ENCODE results near the gene LAPTM4A. TPM values are rescaled to one million over a fixed set of nuclear protein-coding genes. Genes with fewer than 3 reads are reported as not detected.

The LAPTM4A gene
- polyA plus RNA-seq, 2 of the 4 experiments (the other 2 are of a cell fraction): 275 to 509 TPM

- no peak overlapping the region for H3K4me2 ChIP-seq
- FAIRE-seq: no peak
- CTCF ChIA-PET: interaction anchor here (1.2 to 1.9 kb wide), 3 partner anchors 15 to 76 kb away, joined by 3 to 5 read pairs (median 4); partner anchors contain the start of gene LAPTM4A
- peaks cover 28% of the 10 kb centered on the region for H3K9me3 ChIP-seq
- 86% methylated on average over 2 of the region's 2 CpGs for WGBS (ENCODE audit: missing lambda C conversion rate)
- no peaks in the 10 kb centered on the region for H3K4me1 ChIP-seq
- no peak overlapping the region for H3K27ac ChIP-seq
- no peak for DNase-seq (ENCODE audit: low read depth in 1 of 2, low spot score in 1 of 2)
- POLR2A ChIA-PET: no interaction called here
- TF ChIP-seq BCL3 (IDR thresholded peaks at IDR 0.05): no peak
- TF ChIP-seq FOSL2 (IDR thresholded peaks at IDR 0.05): no peak
- no peak for TF ChIP-seq FOSL2 (CRISPR knock-in tag; IDR thresholded peaks at IDR 0.05)
- TF ChIP-seq HMGXB4 (CRISPR knock-in tag; IDR thresholded peaks at IDR 0.05; ENCODE audit: borderline replicate concordance): no peak
- no peak for TF ChIP-seq HOXA7 (CRISPR knock-in tag; IDR thresholded peaks at IDR 0.05)
- TF ChIP-seq EP300 (IDR thresholded peaks at IDR 0.05): no peak
- TF ChIP-seq ATOH8 (CRISPR knock-in tag; IDR thresholded peaks at IDR 0.05; ENCODE audit: low read depth): no peak
- TF ChIP-seq ZC3H11A (IDR thresholded peaks at IDR 0.05): no peak
- TF ChIP-seq ZSCAN20 (CRISPR knock-in tag; IDR thresholded peaks at IDR 0.05): no peak
- no peak for TF ChIP-seq CHD2 (IDR thresholded peaks at IDR 0.05; ENCODE audit: low read length, partially characterized antibody)
- no peak for ATAC-seq
- H3K4me3 ChIP-seq: no peak overlapping the region
Measured at GRCh38 chr2:20018601-20019152, 32.8 kb downstream of the LAPTM4A start.

GRCh38 chr2:20016346-20016745 is 35.1 kb downstream of the LAPTM4A start:
- Histone ChIP-seq H3K4me3 (no peak overlapping the region), H3K27ac (no peak overlapping the region), H3K9me3 (peaks cover 20% of the 10 kb centered on the region), H3K4me2 (no peak overlapping the region), H3K4me1 (peaks cover 10% of the 10 kb centered on the region; the same call in 1 of the 3 replicates)
- TF ChIP-seq JUNB (IDR thresholded peaks at IDR 0.05) (no peak), PBX3 (IDR thresholded peaks at IDR 0.05) (no peak), NR3C1 (IDR thresholded peaks at IDR 0.05) (no peak), HES2 (IDR thresholded peaks at IDR 0.05) (no peak), POLR2A (IDR thresholded peaks at IDR 0.05; ENCODE audit: low read length) (no peak), CBX2 (IDR thresholded peaks at IDR 0.05; ENCODE audit: borderline replicate concordance, low read depth) (no peak)
- CTCF ChIA-PET: interaction anchor here (0.7 to 8.6 kb wide), 33 partner anchors 8 to 271 kb away, joined by 3 to 146 read pairs (median 10); partner anchors contain the start of genes LAPTM4A and SDC1
- no peak for ATAC-seq
- no peak for DNase-seq (ENCODE audit: low read depth in 1 of 2, low spot score in 1 of 2)
- POLR2A ChIA-PET: interaction anchor here (1.3 kb wide), 2 partner anchors 75 to 77 kb away, joined by 3 to 5 read pairs; no protein-coding TSS in a partner anchor
- FAIRE-seq: no peak

- no peak overlapping the region for H3K4me2 ChIP-seq
- CTCF ChIA-PET: interaction anchor here (0.6 to 8.6 kb wide), 59 partner anchors 8 to 315 kb away, joined by 3 to 146 read pairs (median 6); partner anchors contain the start of genes LAPTM4A and SDC1
- ATAC-seq (peak in 1 of 2 experiments; percentile 42; a peak in 3 of 6 replicates), FAIRE-seq (no peak), DNase-seq (ENCODE audit: low read depth in 1 of 2, low spot score in 1 of 2) (peak; percentile 40 to 70)
- H3K27ac ChIP-seq: no peak overlapping the region
- POLR2A ChIA-PET: interaction anchor here (0.8 to 1.5 kb wide), 4 partner anchors 26 to 78 kb away, joined by 3 to 11 read pairs (median 4); partner anchors contain the start of genes LAPTM4A and WDR35
- no peak overlapping the region for H3K4me3 ChIP-seq
- no peak for TF ChIP-seq CBX8 (IDR thresholded peaks at IDR 0.05)
- no peak for TF ChIP-seq PHF8 (IDR thresholded peaks at IDR 0.05; ENCODE audit: borderline replicate concordance, low read depth)
- no peak for TF ChIP-seq FOXS1 (CRISPR knock-in tag; IDR thresholded peaks at IDR 0.05)
- no peak for TF ChIP-seq POLR2A (IDR thresholded peaks at IDR 0.05; ENCODE audit: low read length)
- TF ChIP-seq POLR2AphosphoS2 (conservative IDR thresholded peaks at IDR 0.05; ENCODE audit: low read length): no peak
- TF ChIP-seq MAX (IDR thresholded peaks at IDR 0.05): no peak
- TF ChIP-seq TP53 (CRISPR knock-in tag; IDR thresholded peaks at IDR 0.05): no peak
- TF ChIP-seq RAD21 (conservative IDR thresholded peaks at IDR 0.05 in 1 of 2, IDR thresholded peaks at IDR 0.05 in 1 of 2): peak; percentile 75 to 76
- no peak for TF ChIP-seq JUNB (IDR thresholded peaks at IDR 0.05)
- peak; percentile 84 for TF ChIP-seq CTCF (IDR thresholded peaks at IDR 0.05)
- peak; percentile 77 for TF ChIP-seq SMC3 (IDR thresholded peaks at IDR 0.05)
- TF ChIP-seq CHD4 (IDR thresholded peaks at IDR 0.05; ENCODE audit: borderline replicate concordance): no peak
- H3K9me3 ChIP-seq: peaks cover 13% of the 10 kb centered on the region
- WGBS (ENCODE audit: missing lambda C conversion rate): 16% methylated on average over 2 of the region's 2 CpGs
- H3K4me1 ChIP-seq: peaks cover 10% of the 10 kb centered on the region; the same call in 1 of the 3 replicates
Measured at GRCh38 chr2:20015482-20016083, 35.8 kb downstream of the LAPTM4A start.

Data from A549 (cell line).